ENCODE results near the gene CFAP410.
"Not testable (repeated sequence)": the region's sequence is repeated elsewhere in the genome, so short reads cannot be mapped to it uniquely, and the experiment has no call there.

CFAP410 gene

GRCh38 chr21:44349847-44350772 lies 10.9 kb upstream of the CFAP410 start:
- DNase-seq, result no peak

- no peak for DNase-seq
Measured at GRCh38 chr21:44349416-44349846, 10.2 kb upstream of the CFAP410 start.

GRCh38 chr21:44348861-44349260 lies 9.7 kb upstream of the CFAP410 start:
- DNase-seq, result no peak

- no peak for DNase-seq
Measured at GRCh38 chr21:44347911-44348451, 8.8 kb upstream of the CFAP410 start.

- no peak for DNase-seq
Measured at GRCh38 chr21:44345495-44345894, 6.3 kb upstream of the CFAP410 start.

- DNase-seq, result no peak
Measured at GRCh38 chr21:44344541-44345183, 5.5 kb upstream of the CFAP410 start.

- DNase-seq, result not testable (repeated sequence)
Measured at GRCh38 chr21:44342981-44343380, 3.8 kb upstream of the CFAP410 start.

- DNase-seq, result not testable (repeated sequence)
Measured at GRCh38 chr21:44341726-44342458, 2.7 kb upstream of the CFAP410 start.

- no peak for DNase-seq
Measured at GRCh38 chr21:44337941-44338895, 972 bp downstream of the CFAP410 start.

- no peak for DNase-seq
Measured at GRCh38 chr21:44337449-44337848, 1.7 kb downstream of the CFAP410 start.

- no peak for DNase-seq
Measured at GRCh38 chr21:44335266-44336059, 3.7 kb downstream of the CFAP410 start.

GRCh38 chr21:44334329-44335030 lies 4.7 kb downstream of the CFAP410 start:
- no peak for DNase-seq

GRCh38 chr21:44333509-44334328 lies 5.5 kb downstream of the CFAP410 start:
- DNase-seq, result no peak

- no peak for DNase-seq
Measured at GRCh38 chr21:44332965-44333364, 6.2 kb downstream of the CFAP410 start.

GRCh38 chr21:44332383-44332782 lies 6.8 kb downstream of the CFAP410 start:
- DNase-seq, result no peak

GRCh38 chr21:44331650-44332307 lies 7.4 kb downstream of the CFAP410 start:
- no peak for DNase-seq

- DNase-seq, result no peak
Measured at GRCh38 chr21:44331209-44331608, 8.0 kb downstream of the CFAP410 start.

GRCh38 chr21:44330698-44331097 lies 8.5 kb downstream of the CFAP410 start:
- no peak for DNase-seq
